GM12878 (cell line): Measurements from ENCODE around the gene XAB2. TPM values are rescaled to one million over a fixed set of nuclear protein-coding genes. Genes with fewer than 3 reads are reported as not detected.

ENCODE experiments used
- ATAC-seq: fragments of 200-7000 bp; cut with Tn5 transposase; 3 replicates; pipeline ENCODE4 v1.9.1; 2020; ENCODE audit warnings: mild to moderate bottlenecking, moderate library complexity
- BruUV-seq: library from RNA; stranded (reverse); fragments of 400-500 nt; replicated peaks from 2 replicates; lab custom pipeline; 2021; lab: Mats Ljungman, UMichigan
- CTCF ChIA-PET: fragments of 300-600 bp; sonication (Branson Sonifier 250); formaldehyde crosslinking; extraction: SDS; loops from one replicate; lab custom pipeline; 2021; ENCODE audit warnings: inconsistent platforms; lab: Yijun Ruan, JAX
- POLR2A ChIA-PET: fragments of 350-600 bp; formaldehyde crosslinking; extraction: SDS; loops from one replicate; lab custom pipeline; 2021; ENCODE audit warnings: inconsistent platforms; lab: Charles Lee
- RAD21 ChIA-PET: fragments of 300-600 bp; sonication (Branson Sonifier 250); formaldehyde crosslinking; loops from one replicate; lab custom pipeline; 2023; ENCODE audit warnings: antibody characterized with exemption; ENCODE audit not compliant: unreplicated experiment; lab: Charles Lee
- SMC1A ChIA-PET: fragments of 300-600 bp; sonication (Branson Sonifier 250); formaldehyde crosslinking; loops from one replicate; lab custom pipeline; 2023; ENCODE audit not compliant: unreplicated experiment, uncharacterized antibody; lab: Charles Lee
- DNase-seq: peaks from one replicate; pipeline ENCODE4 v3.0.0-alpha.2; 2011; ENCODE audit warnings: low read depth, low spot score
- FAIRE-seq: peaks from 3 replicates; lab custom pipeline; 2011; peaks lifted over from hg19 to GRCh38; lab: Jason Lieb, UNC
- H2AFZ ChIP-seq: 2 replicates; pipeline ENCODE4 v1.6.0; 2011; ENCODE audit warnings: low read depth, low read length, control low read depth; ENCODE audit not compliant: control insufficient read depth
- H3K27ac ChIP-seq: 2 replicates; pipeline ENCODE4 v1.5.1; 2011; ENCODE audit warnings: control low read depth; ENCODE audit not compliant: control insufficient read depth, insufficient read depth
- H3K27me3 ChIP-seq, 2 experiments: replicated peaks in 1 of 2; 2 replicates each; pipeline versions ENCODE4 v1.6.0 to v1.6.1; 2011; ENCODE audit warnings: low read length in 1 of 2; ENCODE audit not compliant: control insufficient read depth in 2 of 2, insufficient read depth in 2 of 2
- H3K36me3 ChIP-seq, 2 experiments: 2 replicates each; pipeline ENCODE4 v1.5.1; 2011; ENCODE audit warnings: low read length in 1 of 2; ENCODE audit not compliant: control insufficient read depth in 2 of 2, insufficient read depth in 2 of 2
- H3K4me1 ChIP-seq: 2 replicates; pipeline ENCODE4 v1.6.1; 2011; ENCODE audit warnings: mild to moderate bottlenecking, low read length, moderate library complexity, mixed read lengths; ENCODE audit not compliant: control insufficient read depth, insufficient read depth
- H3K4me2 ChIP-seq: 2 replicates; pipeline ENCODE4 v1.6.0; 2011; ENCODE audit warnings: control low read depth; ENCODE audit not compliant: control insufficient read depth, insufficient read depth
- H3K4me3 ChIP-seq: fragments of 200-600 bp; sonication (generic); 2 replicates; pipeline ENCODE4 v1.5.1; 2016
- H3K79me2 ChIP-seq: 2 replicates; pipeline ENCODE4 v1.6.0; 2011; ENCODE audit warnings: low read length; ENCODE audit not compliant: control insufficient read depth, insufficient read depth
- H3K9ac ChIP-seq: 2 replicates; pipeline ENCODE4 v1.8.0; 2011; ENCODE audit warnings: low read length, control low read depth, mixed read lengths; ENCODE audit not compliant: control insufficient read depth, insufficient read depth
- H3K9me3 ChIP-seq: replicated peaks from 3 replicates; pipeline ENCODE4 v1.5.1; 2011; ENCODE audit warnings: mild to moderate bottlenecking, low read length; ENCODE audit not compliant: control insufficient read depth, insufficient read depth
- H4K20me1 ChIP-seq: 2 replicates; pipeline ENCODE4 v1.6.0; 2011; ENCODE audit not compliant: control insufficient read depth, insufficient read depth
- E2F8 ChIP-seq: fragments of 450-650 bp; IDR thresholded peaks from 2 replicates; pipeline ENCODE4 v1.6.1; 2018; ENCODE audit warnings: mild to moderate bottlenecking, low read depth, moderate library complexity; ENCODE audit not compliant: partially characterized antibody
- FOS ChIP-seq: IDR thresholded peaks from 3 replicates; pipeline ENCODE4 v1.6.1; 2011; ENCODE audit warnings: borderline replicate concordance; ENCODE audit not compliant: insufficient read length; ENCODE audit errors: extremely low read depth
- HCFC1 ChIP-seq: fragments of 150-350 bp; IDR thresholded peaks from 2 replicates; pipeline ENCODE4 v1.6.1; 2014; ENCODE audit warnings: low read length
- NFYA ChIP-seq: IDR thresholded peaks from 2 replicates; pipeline ENCODE4 v1.6.1; 2011; ENCODE audit warnings: low read depth, mild to moderate bottlenecking, low read length, improper control_type of control experiment, borderline replicate concordance
- NR2F1 ChIP-seq: fragments of 450-650 bp; conservative IDR thresholded peaks from 2 replicates; pipeline ENCODE4 v1.6.1; 2017; ENCODE audit warnings: mild to moderate bottlenecking
- RB1 ChIP-seq: fragments of 450-650 bp; formaldehyde crosslinking; IDR thresholded peaks from 2 replicates; pipeline ENCODE4 v1.6.1; 2017; ENCODE audit warnings: mild to moderate bottlenecking, borderline replicate concordance
- RBBP5 ChIP-seq: fragments of 200-600 bp; sonication (generic); conservative IDR thresholded peaks from 2 replicates; pipeline ENCODE4 v1.6.1; 2016
- STAT3 ChIP-seq: IDR thresholded peaks from 2 replicates; pipeline ENCODE4 v1.6.1; 2011; ENCODE audit warnings: low read depth, low read length, improper control_type of control experiment
- SUPT20H ChIP-seq: IDR thresholded peaks from 2 replicates; pipeline ENCODE4 v1.6.1; 2011; ENCODE audit warnings: low read depth, mild to moderate bottlenecking, low read length, moderate library complexity, borderline replicate concordance; ENCODE audit not compliant: control insufficient read depth
- TCF3 ChIP-seq: IDR thresholded peaks from 2 replicates; pipeline ENCODE4 v1.6.1; 2012; ENCODE audit warnings: low read depth, mild to moderate bottlenecking, low read length, borderline replicate concordance; ENCODE audit not compliant: insufficient read depth
- ZBTB40 ChIP-seq: fragments of 450-650 bp; IDR thresholded peaks from 2 replicates; pipeline ENCODE4 v1.6.1; 2016; ENCODE audit warnings: mild to moderate bottlenecking, moderate library complexity, borderline replicate concordance
- ZNF217 ChIP-seq: fragments of 450-650 bp; IDR thresholded peaks from 2 replicates; pipeline ENCODE4 v1.6.1; 2017; ENCODE audit warnings: antibody characterized with exemption, mild to moderate bottlenecking
- WGBS: methylation state at CpG from one replicate; pipeline ENCODE4 v1.1.6; 2016; ENCODE audit warnings: low lambda C conversion rate; ENCODE audit not compliant: insufficient replicate concordance, insufficient coverage; ENCODE audit errors: missing lambda C conversion rate; 5-methylcytosine and 5-hydroxymethylcytosine counted together
- in situ Hi-C: fragments of 300-500 bp; cut with MboI; formaldehyde crosslinking; loops from 9 replicates; pipeline ENCODE4 v1.14.3; 2018; ENCODE audit warnings: mixed read lengths
- intact Hi-C: fragments of 100-400 bp; cut with micrococcal nuclease; formaldehyde crosslinking; loops from one replicate; pipeline ENCODE4 v1.14.2; 2022; ENCODE audit not compliant: unreplicated experiment
- polyA plus RNA-seq, 11 experiments: library from polyadenylated mRNA; depleted of rRNA in 4 of 11; unstranded in 6 of 11; stranded (reverse) in 5 of 11; fragments of >200 nt; fragmentation: Nextera tagmentation in 4 of 11; fragmentation: Illumina TruSeq in 1 of 11; extraction: Ambion mirVana in 4 of 11; extraction: Trizol in 1 of 11; gene quantifications; 1 replicate in 1 of 11; 2 replicates in 10 of 11; pipeline versions ENCODE4 v1.2.1 to v1.2.3, GENCODE V29; 2011 to 2016; ENCODE audit warnings: inconsistent platforms in 2 of 11, missing spikeins in 2 of 11, low read depth in 1 of 11
- total RNA-seq, 4 experiments: library from RNA; depleted of rRNA in 3 of 4; stranded (reverse); fragments of >200 nt in 3 of 4; fragmentation: Illumina TruSeq in 1 of 4; extraction: Trizol in 1 of 4; gene quantifications; 2 replicates each; pipeline versions ENCODE4 v1.2.1 to v1.2.3, GENCODE V29; 2013 to 2021

XAB2 gene
- total and polyA plus RNA-seq, 10 of the 15 experiments (the other 5 are each of a cell fraction or from before 2014, with no cell fraction given): 0.34 to 45.1 (median 18.8) TPM

DNA sequence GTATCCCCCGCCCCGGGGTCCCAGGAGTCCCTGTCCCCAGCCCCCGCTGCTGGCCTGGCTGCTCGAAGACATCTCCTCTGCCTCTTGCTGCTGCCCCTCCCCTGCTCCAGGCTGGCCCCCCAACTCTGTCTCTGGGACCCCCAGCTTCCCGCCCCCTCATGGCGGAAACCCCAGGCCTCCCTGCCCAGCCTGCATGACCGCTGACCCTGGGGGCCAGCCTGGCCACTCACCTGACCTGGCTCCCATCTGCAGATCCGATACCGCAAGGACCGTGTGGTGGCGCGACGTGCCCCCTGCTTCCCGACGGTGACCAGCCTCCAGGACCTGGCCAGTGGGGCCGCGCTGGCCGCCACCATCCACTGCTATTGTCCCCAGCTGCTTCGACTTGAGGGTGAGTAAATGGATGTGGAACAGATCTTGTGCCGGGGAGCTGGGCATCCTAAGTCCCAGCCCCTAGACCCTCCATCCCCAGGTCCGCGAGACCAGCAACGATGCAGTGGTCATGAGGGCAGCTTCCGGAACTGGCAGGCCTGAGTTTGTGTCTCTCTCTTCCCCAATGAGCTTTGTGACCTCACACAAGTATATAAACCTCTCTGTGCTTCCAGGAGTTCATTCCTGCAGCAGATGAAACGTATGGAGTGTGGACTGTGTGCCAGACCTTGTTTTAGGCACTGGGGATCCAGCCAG is 21.3 kb downstream of the XAB2 start:
- RAD21 ChIA-PET: interaction anchor here (0.6 kb wide), 1 partner anchor 43 kb away, joined by 3 read pairs; no protein-coding TSS in a partner anchor
- POLR2A ChIA-PET: interaction anchor here (1.1 kb wide), 1 partner anchor 10 kb away, joined by 3 read pairs; no protein-coding TSS in a partner anchor
- H3K27me3 ChIP-seq: no peaks in the 10 kb centered on the region
- no peak overlapping the region for H2AFZ ChIP-seq
- no peaks in the 10 kb centered on the region for H3K4me1 ChIP-seq
- in situ Hi-C loops: no loop called here
- no peaks in the 10 kb centered on the region for H3K36me3 ChIP-seq
- H3K4me3 ChIP-seq: no peak overlapping the region
- TF ChIP-seq HCFC1 (no peak), SUPT20H (no peak), ZBTB40 (no peak), FOS (no peak), RBBP5 (no peak), STAT3 (no peak), NR2F1 (no peak), E2F8 (no peak), TCF3 (no peak), ZNF217 (no peak), NFYA (no peak), RB1 (no peak)
- TF ChIP-seq, all 136 proteins: peak for 0
- H3K4me2 ChIP-seq: no peak overlapping the region
- SMC1A ChIA-PET: interaction anchor here (1.4 kb wide), 1 partner anchor 29 kb away, joined by 4 read pairs; no protein-coding TSS in a partner anchor
- CTCF ChIA-PET: no interaction called here
- DNase-seq: no peak
- H3K9ac ChIP-seq: no peak overlapping the region
- ATAC-seq: no peak
- no peaks in the 10 kb centered on the region for H3K79me2 ChIP-seq
- 83% methylated on average over 19 of the region's 25 CpGs for WGBS
- H4K20me1 ChIP-seq: no peaks in the 10 kb centered on the region
- no TSS peak for BruUV-seq
- intact Hi-C loops: no loop called here
- FAIRE-seq: no peak
- H3K9me3 ChIP-seq: no peaks in the 10 kb centered on the region
- no peak overlapping the region for H3K27ac ChIP-seq
